BJ (cell line): ENCODE measurements around the gene UBR2. TPM values are rescaled to one million over a fixed set of nuclear protein-coding genes. Genes with fewer than 3 reads are reported as not detected.

Source experiments
- CTCF ChIA-PET: fragments of 350-600 bp; formaldehyde crosslinking; extraction: SDS; loops from one replicate; lab custom pipeline; 2021; ENCODE audit warnings: antibody characterized with exemption, inconsistent platforms; lab: Yijun Ruan, JAX
- POLR2A ChIA-PET: fragments of 300-600 bp; sonication (Branson Sonifier 250); formaldehyde crosslinking; extraction: SDS; loops from one replicate; lab custom pipeline; 2021; ENCODE audit warnings: antibody characterized with exemption; lab: Charles Lee
- DNase-seq: peaks from one replicate; pipeline ENCODE4 v3.0.0-alpha.2; 2011; ENCODE audit warnings: low read depth
- H3K27me3 ChIP-seq: 2 replicates; pipeline ENCODE4 v1.6.0; 2011; ENCODE audit warnings: low read length; ENCODE audit not compliant: control insufficient read depth, insufficient read depth
- H3K36me3 ChIP-seq: 2 replicates; pipeline ENCODE4 v1.5.1; 2011; ENCODE audit warnings: low read length; ENCODE audit not compliant: control insufficient read depth, insufficient read depth
- H3K4me3 ChIP-seq: 2 replicates; pipeline ENCODE4 v1.5.1; 2011; ENCODE audit warnings: low read depth, mild to moderate bottlenecking, control low read depth, low read length
- CTCF ChIP-seq: IDR thresholded peaks from 2 replicates; pipeline ENCODE4 v1.5.1; 2011; ENCODE audit warnings: low read depth, mild to moderate bottlenecking, control low read depth, inconsistent platforms, low read length, moderate library complexity; ENCODE audit not compliant: insufficient read depth
- polyA plus RNA-seq: library from polyadenylated mRNA; depleted of rRNA; stranded (reverse); fragments of >200 nt; gene quantifications from 2 replicates; pipeline ENCODE4 v1.2.3, GENCODE V29; 2011

UBR2 gene
- polyA plus RNA-seq, 1 experiment, result 9.8 TPM

- POLR2A ChIA-PET, result no interaction called here
These were observed 80.4 kb downstream of the UBR2 start for GRCh38 chr6:42644211-42644610.

GRCh38 chr6:42652024-42652746 lies 88.4 kb downstream of the UBR2 start:
- ChIA-PET POLR2A (no interaction called here), CTCF (interaction anchor here (2.8 kb wide), 1 partner anchor 9 kb away, joined by 10 read pairs; no protein-coding TSS in a partner anchor)
- no peak for DNase-seq
- Histone ChIP-seq H3K4me3 (no peak overlapping the region), H3K36me3 (peaks cover 10% of the 10 kb centered on the region), H3K27me3 (no peaks in the 10 kb centered on the region)
- no peak for TF ChIP-seq CTCF

More at GRCh38 chr6:42644211-42644610, 80.4 kb downstream of the UBR2 start:
- CTCF ChIA-PET, result no interaction called here
- Histone ChIP-seq H3K36me3 (peaks cover 3% of the 10 kb centered on the region), H3K27me3 (no peaks in the 10 kb centered on the region), H3K4me3 (no peak overlapping the region)
- no peak for TF ChIP-seq CTCF
- no peak for DNase-seq

- CTCF ChIA-PET, result interaction anchor here (0.9 kb wide), 1 partner anchor 12 kb away, joined by 3 read pairs; no protein-coding TSS in a partner anchor
- Histone ChIP-seq H3K27me3 (no peaks in the 10 kb centered on the region), H3K4me3 (no peak overlapping the region), H3K36me3 (peaks cover 9% of the 10 kb centered on the region)
- TF ChIP-seq CTCF, result no peak
- no peak for DNase-seq
- POLR2A ChIA-PET, result no interaction called here
These were observed 90.0 kb downstream of the UBR2 start for GRCh38 chr6:42653851-42654250.

GRCh38 chr6:42659806-42660205 lies 96.0 kb downstream of the UBR2 start:
- ChIA-PET POLR2A (no interaction called here), CTCF (interaction anchor here (0.8 to 5.8 kb wide), 3 partner anchors 67 to 220 kb away, joined by 3 to 56 read pairs (median 3); partner anchors contain the start of gene RPL7L1)
- TF ChIP-seq CTCF, result no peak
- H3K4me3 ChIP-seq, result no peak overlapping the region
- no peak for DNase-seq
- H3K36me3 ChIP-seq, result peaks cover 11% of the 10 kb centered on the region
- H3K27me3 ChIP-seq, result no peaks in the 10 kb centered on the region

- ChIA-PET CTCF (interaction anchor here (0.6 to 5.8 kb wide), 28 partner anchors 8 to 239 kb away, joined by 3 to 56 read pairs (median 4); partner anchors contain the start of gene RPL7L1), POLR2A (interaction anchor here (0.5 kb wide), 1 partner anchor 106 kb away, joined by 3 read pairs; no protein-coding TSS in a partner anchor)
- no peak overlapping the region for H3K4me3 ChIP-seq
- TF ChIP-seq CTCF, result peak; percentile 84
- H3K27me3 ChIP-seq, result no peaks in the 10 kb centered on the region
- peaks cover 8% of the 10 kb centered on the region for H3K36me3 ChIP-seq
- peak; percentile 9 for DNase-seq
These were observed 97.8 kb downstream of the UBR2 start for GRCh38 chr6:42661540-42662153.
